ENCODE data around the gene SPDEF.

Gene SPDEF

DNA sequence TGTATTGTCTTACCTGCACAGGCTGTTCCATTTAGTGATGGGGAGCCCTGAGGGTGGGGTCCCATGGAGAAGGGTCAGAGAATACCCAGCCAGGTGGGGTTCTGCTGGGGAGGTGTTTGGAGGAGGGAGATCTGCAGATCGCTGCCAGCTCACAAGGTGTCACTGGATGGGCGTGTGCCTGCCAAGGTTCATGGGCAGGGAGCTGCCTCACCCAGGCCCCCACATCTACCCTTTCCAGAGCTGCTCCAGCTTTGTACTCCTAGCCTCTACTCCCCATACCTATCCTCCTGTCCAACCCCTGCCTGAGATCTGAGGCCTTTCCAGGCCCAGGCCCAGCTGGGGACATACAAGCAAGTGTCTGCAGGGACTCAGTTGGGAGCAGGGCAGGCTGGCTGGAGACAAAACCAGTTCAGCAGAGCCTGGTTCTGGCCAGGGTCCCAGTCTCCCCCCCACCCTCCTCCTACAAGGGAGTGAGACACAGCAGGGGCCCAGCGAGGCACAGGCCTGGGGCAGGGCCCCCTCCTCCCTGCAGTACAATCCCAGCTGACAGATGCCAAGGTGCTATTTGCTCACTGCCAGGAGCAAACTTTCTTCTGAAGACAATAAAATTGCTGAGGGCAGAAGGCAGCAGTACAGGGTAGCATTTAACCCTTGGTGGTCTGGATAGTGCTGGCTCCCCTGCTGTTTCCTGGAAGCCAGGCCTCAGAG lies 19.7 kb downstream of the SPDEF start:
- TF ChIP-seq, protein P1, sequence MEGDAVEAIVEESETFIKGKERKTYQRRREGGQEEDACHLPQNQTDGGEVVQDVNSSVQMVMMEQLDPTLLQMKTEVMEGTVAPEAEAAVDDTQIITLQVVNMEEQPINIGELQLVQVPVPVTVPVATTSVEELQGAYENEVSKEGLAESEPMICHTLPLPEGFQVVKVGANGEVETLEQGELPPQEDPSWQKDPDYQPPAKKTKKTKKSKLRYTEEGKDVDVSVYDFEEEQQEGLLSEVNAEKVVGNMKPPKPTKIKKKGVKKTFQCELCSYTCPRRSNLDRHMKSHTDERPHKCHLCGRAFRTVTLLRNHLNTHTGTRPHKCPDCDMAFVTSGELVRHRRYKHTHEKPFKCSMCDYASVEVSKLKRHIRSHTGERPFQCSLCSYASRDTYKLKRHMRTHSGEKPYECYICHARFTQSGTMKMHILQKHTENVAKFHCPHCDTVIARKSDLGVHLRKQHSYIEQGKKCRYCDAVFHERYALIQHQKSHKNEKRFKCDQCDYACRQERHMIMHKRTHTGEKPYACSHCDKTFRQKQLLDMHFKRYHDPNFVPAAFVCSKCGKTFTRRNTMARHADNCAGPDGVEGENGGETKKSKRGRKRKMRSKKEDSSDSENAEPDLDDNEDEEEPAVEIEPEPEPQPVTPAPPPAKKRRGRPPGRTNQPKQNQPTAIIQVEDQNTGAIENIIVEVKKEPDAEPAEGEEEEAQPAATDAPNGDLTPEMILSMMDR (conservative IDR thresholded peaks at IDR 0.05; ENCODE audit: low read depth, low read length), result no peak
- DNase-seq (ENCODE audit: low read depth), result no peak
- H3K4me3 ChIP-seq (ENCODE audit: low read depth, low read length), result no peak overlapping the region

DNA sequence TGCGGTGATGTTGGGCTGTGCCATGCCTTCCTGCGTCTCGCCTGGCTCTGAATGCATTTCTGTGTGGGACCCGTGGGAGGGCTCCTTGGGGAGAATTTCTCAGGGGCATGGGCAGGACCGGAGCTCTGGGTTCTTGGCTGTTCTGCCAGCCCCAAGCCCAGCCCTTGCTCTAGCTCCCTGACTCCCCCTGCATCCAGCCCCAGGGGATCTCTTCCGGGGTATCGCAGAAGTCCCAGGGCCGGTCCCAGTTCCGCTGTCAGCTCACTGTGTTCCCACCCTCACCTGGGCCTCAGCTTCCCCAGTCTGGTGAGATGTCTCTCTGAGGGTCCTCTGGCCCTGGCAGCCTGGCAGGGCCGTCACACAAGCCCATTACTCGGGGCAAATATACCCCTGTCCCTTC lies 20.5 kb downstream of the SPDEF start:
- TF ChIP-seq, protein P1 (conservative IDR thresholded peaks at IDR 0.05; ENCODE audit: low read depth, low read length), result no peak
- no peak for DNase-seq (ENCODE audit: low read depth)
- no peak overlapping the region for H3K4me3 ChIP-seq (ENCODE audit: low read depth, low read length)

DNA sequence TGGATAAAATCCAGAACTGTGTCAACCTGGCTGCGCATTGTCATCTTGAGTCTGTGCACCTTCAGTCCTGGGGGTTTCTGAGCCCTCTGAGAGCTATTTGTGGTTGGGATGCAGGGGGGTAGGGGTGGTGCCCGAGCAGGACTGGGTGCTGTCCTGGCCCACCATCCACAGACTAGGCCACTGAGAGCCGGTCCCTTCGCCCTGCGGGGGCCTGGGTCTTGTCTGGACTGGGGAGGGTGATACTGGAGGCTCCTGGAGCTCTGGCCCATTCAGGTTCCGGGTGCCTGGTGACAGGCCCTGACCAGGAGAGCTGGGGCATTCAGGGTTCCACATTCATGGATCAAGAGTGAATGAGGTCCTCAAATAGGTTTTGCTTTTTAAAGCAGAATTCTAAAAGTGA lies 20.9 kb downstream of the SPDEF start:
- no peak for DNase-seq (ENCODE audit: low read depth)
- TF ChIP-seq, protein P1 (conservative IDR thresholded peaks at IDR 0.05; ENCODE audit: low read depth, low read length), result no peak

DNA sequence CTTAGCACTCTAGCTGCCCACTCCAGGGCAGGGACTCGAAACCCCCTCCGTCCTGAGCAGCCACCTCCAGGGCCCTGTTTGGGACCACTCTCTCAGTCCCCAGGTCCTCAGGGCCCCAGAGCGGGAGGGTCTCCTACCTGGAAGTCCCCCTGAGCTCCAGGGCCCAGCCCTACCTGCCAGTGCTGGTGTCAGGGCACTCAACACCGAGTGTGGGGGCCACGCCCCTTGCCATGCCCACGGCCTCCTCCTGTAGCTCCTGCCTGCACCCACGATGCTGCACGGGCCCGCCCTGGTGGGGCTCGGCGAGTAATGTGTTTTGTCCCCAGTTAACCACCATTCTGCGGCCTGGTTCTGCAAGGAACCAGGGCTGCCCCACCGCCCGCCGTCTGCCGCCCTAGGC lies 21.5 kb downstream of the SPDEF start:
- TF ChIP-seq, protein P1 (conservative IDR thresholded peaks at IDR 0.05; ENCODE audit: low read depth, low read length), result no peak
- no peak for DNase-seq (ENCODE audit: low read depth)
- H3K4me3 ChIP-seq (ENCODE audit: low read depth, low read length), result no peak overlapping the region

More for the DNA sequence above, 20.9 kb downstream of the SPDEF start:
- H3K4me3 ChIP-seq (ENCODE audit: low read depth, low read length), result no peak overlapping the region

DNA sequence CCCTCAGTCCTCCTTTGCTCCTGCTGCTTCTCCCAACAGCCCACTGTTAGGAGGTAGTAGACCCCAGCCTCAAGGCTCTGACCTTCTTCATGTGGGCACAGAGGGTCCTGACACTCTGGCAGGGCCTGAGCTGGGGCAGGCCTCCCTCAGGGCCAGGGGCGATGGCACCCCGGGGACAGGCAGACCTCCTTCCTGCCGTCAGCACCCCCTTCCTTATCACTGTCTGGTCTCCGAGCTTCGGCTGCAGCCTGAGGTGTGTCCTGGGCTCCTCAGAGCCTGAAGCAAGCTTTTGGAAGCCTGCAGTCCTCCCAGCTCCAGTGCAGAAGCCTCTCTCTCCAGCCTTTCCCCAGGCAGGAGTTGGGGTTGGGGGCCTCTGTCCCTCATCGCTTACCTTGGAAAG lies 22.0 kb downstream of the SPDEF start:
- H3K4me3 ChIP-seq (ENCODE audit: low read depth, low read length), result no peak overlapping the region
- TF ChIP-seq, protein P1 (conservative IDR thresholded peaks at IDR 0.05; ENCODE audit: low read depth, low read length), result no peak
- DNase-seq (ENCODE audit: low read depth), result no peak

DNA sequence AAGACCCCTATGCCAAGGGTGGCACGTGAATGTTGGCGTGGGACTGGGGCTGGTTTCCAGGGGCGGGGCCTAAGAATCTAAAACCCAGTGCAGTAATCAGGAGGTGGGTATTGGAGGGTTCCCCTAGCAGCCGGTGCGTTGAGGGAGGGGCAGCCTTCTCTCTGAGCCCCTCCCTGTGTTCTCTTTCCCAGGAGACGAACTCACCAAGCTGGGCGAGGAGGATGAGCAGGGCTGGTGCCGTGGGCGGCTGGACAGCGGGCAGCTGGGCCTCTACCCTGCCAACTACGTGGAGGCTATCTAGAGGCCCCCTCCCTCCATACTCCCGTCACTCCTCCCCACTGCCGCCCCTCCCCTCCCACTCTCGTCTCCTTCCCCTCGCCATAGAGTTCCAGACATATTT lies 23.9 kb downstream of the SPDEF start:
- TF ChIP-seq, protein P1 (conservative IDR thresholded peaks at IDR 0.05; ENCODE audit: low read depth, low read length), result no peak
- DNase-seq (ENCODE audit: low read depth), result no peak
- H3K4me3 ChIP-seq (ENCODE audit: low read depth, low read length), result peak overlapping the region; percentile 43

DNA sequence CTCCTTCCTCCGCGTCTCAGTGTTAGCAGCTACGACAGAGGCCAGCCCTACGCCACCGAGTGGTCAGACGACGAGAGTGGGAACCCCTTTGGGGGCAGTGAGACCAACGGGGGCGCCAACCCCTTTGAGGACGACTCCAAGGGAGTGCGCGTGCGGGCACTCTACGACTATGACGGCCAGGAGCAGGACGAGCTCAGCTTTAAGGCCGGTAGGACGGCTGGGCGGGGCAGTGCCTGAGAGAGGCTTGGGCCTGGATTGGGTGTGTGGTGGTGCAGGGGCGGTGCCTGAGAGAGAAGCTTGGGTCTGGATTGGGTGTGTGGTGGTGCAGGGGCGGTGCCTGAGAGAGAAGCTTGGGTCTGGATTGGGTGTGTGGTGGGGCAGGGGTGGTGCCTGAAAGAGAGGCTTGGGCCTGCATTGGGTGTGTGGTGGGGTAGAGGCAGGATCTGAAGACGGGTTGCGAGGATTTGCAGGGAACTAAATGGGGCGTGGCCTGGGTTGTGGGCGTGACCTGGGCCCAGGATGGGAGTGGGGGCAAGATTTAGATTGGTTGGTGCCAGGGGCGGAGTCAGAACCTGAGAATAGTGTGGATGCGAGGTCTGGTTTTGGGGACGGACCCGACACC lies 24.4 kb downstream of the SPDEF start:
- TF ChIP-seq, protein P1 (conservative IDR thresholded peaks at IDR 0.05; ENCODE audit: low read depth, low read length), result no peak
- peak overlapping the region; percentile 43 for H3K4me3 ChIP-seq (ENCODE audit: low read depth, low read length)
- DNase-seq (ENCODE audit: low read depth), result peak; percentile 86

Measured in choroid plexus epithelial cell (primary cell).